ENCODE results near the gene ZC3H10. TPM values are rescaled to one million over a fixed set of nuclear protein-coding genes. Genes with fewer than 3 reads are reported as not detected.

The ZC3H10 gene
- total and polyA plus RNA-seq, 2 of the 13 experiments (the other 11 are each of a cell fraction or from before 2014, with no cell fraction given) = 0.70 to 2.3 TPM

DNA sequence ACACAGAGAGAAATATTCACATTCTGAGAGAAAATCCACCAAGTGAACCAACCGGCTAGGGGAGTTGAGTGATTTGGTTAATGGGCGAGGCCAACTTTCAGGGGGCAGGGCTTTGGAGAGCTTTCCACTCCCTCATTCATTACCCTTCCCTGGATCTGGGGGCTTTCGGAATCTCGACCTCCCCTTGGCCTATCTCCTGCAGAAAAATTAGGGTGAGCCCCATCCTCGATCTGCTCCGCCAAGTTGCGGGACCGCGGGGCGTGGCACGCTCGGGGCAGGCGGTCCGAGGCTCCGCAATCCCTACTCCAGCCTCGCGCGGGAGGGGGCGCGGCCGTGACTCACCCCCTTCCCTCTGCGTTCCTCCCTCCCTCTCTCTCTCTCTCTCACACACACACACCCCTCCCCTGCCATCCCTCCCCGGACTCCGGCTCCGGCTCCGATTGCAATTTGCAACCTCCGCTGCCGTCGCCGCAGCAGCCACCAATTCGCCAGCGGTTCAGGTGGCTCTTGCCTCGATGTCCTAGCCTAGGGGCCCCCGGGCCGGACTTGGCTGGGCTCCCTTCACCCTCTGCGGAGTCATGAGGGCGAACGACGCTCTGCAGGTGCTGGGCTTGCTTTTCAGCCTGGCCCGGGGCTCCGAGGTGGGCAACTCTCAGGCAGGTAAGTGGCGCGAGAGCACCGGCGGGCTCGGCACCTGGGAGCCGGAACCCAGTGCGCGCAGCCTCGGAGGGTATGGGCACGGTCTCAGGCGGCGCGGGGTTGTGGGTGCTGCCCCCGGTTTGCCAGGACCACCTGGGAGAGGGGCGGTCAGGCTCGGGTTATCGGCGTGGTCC is 38.1 kb upstream of the ZC3H10 start, which contains the start of gene ERBB3 (continued):
- TF ChIP-seq, protein P1, sequence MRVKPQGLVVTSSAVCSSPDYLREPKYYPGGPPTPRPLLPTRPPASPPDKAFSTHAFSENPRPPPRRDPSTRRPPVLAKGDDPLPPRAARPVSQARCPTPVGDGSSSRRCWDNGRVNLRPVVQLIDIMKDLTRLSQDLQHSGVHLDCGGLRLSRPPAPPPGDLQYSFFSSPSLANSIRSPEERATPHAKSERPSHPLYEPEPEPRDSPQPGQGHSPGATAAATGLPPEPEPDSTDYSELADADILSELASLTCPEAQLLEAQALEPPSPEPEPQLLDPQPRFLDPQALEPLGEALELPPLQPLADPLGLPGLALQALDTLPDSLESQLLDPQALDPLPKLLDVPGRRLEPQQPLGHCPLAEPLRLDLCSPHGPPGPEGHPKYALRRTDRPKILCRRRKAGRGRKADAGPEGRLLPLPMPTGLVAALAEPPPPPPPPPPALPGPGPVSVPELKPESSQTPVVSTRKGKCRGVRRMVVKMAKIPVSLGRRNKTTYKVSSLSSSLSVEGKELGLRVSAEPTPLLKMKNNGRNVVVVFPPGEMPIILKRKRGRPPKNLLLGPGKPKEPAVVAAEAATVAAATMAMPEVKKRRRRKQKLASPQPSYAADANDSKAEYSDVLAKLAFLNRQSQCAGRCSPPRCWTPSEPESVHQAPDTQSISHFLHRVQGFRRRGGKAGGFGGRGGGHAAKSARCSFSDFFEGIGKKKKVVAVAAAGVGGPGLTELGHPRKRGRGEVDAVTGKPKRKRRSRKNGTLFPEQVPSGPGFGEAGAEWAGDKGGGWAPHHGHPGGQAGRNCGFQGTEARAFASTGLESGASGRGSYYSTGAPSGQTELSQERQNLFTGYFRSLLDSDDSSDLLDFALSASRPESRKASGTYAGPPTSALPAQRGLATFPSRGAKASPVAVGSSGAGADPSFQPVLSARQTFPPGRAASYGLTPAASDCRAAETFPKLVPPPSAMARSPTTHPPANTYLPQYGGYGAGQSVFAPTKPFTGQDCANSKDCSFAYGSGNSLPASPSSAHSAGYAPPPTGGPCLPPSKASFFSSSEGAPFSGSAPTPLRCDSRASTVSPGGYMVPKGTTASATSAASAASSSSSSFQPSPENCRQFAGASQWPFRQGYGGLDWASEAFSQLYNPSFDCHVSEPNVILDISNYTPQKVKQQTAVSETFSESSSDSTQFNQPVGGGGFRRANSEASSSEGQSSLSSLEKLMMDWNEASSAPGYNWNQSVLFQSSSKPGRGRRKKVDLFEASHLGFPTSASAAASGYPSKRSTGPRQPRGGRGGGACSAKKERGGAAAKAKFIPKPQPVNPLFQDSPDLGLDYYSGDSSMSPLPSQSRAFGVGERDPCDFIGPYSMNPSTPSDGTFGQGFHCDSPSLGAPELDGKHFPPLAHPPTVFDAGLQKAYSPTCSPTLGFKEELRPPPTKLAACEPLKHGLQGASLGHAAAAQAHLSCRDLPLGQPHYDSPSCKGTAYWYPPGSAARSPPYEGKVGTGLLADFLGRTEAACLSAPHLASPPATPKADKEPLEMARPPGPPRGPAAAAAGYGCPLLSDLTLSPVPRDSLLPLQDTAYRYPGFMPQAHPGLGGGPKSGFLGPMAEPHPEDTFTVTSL (CRISPR knock-in tag; IDR thresholded peaks at IDR 0.05; ENCODE audit: borderline replicate concordance) = peak; percentile 54; the same call in 1 of the 2 replicates
- TF ChIP-seq PAWR (CRISPR knock-in tag; IDR thresholded peaks at IDR 0.05; ENCODE audit: borderline replicate concordance) (no peak), SRSF1 (optimal IDR thresholded peaks at IDR 0.05; ENCODE audit: low read depth, low read length) (peak; percentile 65), MAZ (IDR thresholded peaks at IDR 0.05; ENCODE audit: borderline replicate concordance, low read depth, low read length) (peak; percentile 97), MAZ (CRISPR knock-in tag; IDR thresholded peaks at IDR 0.05; ENCODE audit: low read depth) (peak; percentile 97), NKX3-1 (CRISPR knock-in tag; IDR thresholded peaks at IDR 0.05) (peak; percentile 83; the same call in 1 of the 2 replicates), CENPX (CRISPR knock-in tag; IDR thresholded peaks at IDR 0.05) (no peak), ZNF747 (CRISPR knock-in tag; IDR thresholded peaks at IDR 0.05; ENCODE audit: borderline replicate concordance) (peak; percentile 85), KDM1A (CRISPR knock-in tag; IDR thresholded peaks at IDR 0.05) (no peak), SOX13 (IDR thresholded peaks at IDR 0.05) (no peak; the same call in 1 of the 2 replicates), SOX13 (CRISPR knock-in tag; conservative IDR thresholded peaks at IDR 0.05 in 1 of 2, IDR thresholded peaks at IDR 0.05 in 1 of 2) (peak in 1 of 2 experiments; percentile 65; a peak in 2 of 4 replicates)
- TF ChIP-seq, protein P2, sequence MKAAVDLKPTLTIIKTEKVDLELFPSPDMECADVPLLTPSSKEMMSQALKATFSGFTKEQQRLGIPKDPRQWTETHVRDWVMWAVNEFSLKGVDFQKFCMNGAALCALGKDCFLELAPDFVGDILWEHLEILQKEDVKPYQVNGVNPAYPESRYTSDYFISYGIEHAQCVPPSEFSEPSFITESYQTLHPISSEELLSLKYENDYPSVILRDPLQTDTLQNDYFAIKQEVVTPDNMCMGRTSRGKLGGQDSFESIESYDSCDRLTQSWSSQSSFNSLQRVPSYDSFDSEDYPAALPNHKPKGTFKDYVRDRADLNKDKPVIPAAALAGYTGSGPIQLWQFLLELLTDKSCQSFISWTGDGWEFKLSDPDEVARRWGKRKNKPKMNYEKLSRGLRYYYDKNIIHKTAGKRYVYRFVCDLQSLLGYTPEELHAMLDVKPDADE (CRISPR knock-in tag; IDR thresholded peaks at IDR 0.05) = peak; percentile 25; the same call in 1 of the 2 replicates
- TF ChIP-seq, protein P3, sequence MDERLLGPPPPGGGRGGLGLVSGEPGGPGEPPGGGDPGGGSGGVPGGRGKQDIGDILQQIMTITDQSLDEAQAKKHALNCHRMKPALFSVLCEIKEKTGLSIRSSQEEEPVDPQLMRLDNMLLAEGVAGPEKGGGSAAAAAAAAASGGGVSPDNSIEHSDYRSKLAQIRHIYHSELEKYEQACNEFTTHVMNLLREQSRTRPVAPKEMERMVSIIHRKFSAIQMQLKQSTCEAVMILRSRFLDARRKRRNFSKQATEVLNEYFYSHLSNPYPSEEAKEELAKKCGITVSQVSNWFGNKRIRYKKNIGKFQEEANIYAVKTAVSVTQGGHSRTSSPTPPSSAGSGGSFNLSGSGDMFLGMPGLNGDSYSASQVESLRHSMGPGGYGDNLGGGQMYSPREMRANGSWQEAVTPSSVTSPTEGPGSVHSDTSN (CRISPR knock-in tag; IDR thresholded peaks at IDR 0.05) = no peak
- TF ChIP-seq, protein P4, sequence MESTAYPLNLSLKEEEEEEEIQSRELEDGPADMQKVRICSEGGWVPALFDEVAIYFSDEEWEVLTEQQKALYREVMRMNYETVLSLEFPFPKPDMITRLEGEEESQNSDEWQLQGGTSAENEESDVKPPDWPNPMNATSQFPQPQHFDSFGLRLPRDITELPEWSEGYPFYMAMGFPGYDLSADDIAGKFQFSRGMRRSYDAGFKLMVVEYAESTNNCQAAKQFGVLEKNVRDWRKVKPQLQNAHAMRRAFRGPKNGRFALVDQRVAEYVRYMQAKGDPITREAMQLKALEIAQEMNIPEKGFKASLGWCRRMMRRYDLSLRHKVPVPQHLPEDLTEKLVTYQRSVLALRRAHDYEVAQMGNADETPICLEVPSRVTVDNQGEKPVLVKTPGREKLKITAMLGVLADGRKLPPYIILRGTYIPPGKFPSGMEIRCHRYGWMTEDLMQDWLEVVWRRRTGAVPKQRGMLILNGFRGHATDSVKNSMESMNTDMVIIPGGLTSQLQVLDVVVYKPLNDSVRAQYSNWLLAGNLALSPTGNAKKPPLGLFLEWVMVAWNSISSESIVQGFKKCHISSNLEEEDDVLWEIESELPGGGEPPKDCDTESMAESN (CRISPR knock-in tag; conservative IDR thresholded peaks at IDR 0.05) = no peak; the same call in 1 of the 2 replicates
- TF ChIP-seq, protein P5, sequence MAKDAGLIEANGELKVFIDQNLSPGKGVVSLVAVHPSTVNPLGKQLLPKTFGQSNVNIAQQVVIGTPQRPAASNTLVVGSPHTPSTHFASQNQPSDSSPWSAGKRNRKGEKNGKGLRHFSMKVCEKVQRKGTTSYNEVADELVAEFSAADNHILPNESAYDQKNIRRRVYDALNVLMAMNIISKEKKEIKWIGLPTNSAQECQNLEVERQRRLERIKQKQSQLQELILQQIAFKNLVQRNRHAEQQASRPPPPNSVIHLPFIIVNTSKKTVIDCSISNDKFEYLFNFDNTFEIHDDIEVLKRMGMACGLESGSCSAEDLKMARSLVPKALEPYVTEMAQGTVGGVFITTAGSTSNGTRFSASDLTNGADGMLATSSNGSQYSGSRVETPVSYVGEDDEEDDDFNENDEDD (CRISPR knock-in tag; IDR thresholded peaks at IDR 0.05; ENCODE audit: borderline replicate concordance) = peak; percentile 28; the same call in 1 of the 2 replicates

Data from HepG2 (cell line).